Measurements from ENCODE around the gene ZNF618.

Gene ZNF618

DNA sequence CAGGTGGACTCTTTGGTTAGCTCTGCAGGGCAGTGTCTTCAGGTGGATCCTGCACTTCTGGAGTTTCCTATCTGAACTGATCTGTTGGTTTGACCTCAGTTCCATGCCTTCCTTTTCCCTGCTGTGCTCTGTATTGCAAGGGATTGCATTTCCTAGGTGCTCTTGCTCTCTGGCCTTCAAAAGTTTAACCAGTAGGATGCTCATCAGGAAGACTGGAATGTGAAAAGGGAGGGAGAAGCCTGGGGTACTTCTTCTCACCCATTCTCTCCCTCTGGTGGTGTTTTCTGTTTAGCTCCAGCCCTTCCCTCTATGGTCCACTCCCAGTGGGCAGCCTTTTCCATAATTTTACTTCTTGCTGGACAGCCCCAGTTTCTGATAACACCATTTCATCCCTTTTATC, 78.5 kb downstream of the ZNF618 start:
- peaks cover 19% of the 10 kb centered on the region for H4K20me1 ChIP-seq (ENCODE audit: insufficient read depth, low read length, poor library complexity, severe bottlenecking)
- TF ChIP-seq, protein P1, sequence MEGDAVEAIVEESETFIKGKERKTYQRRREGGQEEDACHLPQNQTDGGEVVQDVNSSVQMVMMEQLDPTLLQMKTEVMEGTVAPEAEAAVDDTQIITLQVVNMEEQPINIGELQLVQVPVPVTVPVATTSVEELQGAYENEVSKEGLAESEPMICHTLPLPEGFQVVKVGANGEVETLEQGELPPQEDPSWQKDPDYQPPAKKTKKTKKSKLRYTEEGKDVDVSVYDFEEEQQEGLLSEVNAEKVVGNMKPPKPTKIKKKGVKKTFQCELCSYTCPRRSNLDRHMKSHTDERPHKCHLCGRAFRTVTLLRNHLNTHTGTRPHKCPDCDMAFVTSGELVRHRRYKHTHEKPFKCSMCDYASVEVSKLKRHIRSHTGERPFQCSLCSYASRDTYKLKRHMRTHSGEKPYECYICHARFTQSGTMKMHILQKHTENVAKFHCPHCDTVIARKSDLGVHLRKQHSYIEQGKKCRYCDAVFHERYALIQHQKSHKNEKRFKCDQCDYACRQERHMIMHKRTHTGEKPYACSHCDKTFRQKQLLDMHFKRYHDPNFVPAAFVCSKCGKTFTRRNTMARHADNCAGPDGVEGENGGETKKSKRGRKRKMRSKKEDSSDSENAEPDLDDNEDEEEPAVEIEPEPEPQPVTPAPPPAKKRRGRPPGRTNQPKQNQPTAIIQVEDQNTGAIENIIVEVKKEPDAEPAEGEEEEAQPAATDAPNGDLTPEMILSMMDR (conservative IDR thresholded peaks at IDR 0.05; ENCODE audit: low read length), result no peak
- no peak for TF ChIP-seq EZH2phosphoT487 (IDR thresholded peaks at IDR 0.05; ENCODE audit: borderline replicate concordance)
- no peaks in the 10 kb centered on the region for H3K27me3 ChIP-seq (ENCODE audit: insufficient read depth, low read length, poor library complexity, severe bottlenecking)
- H3K4me3 ChIP-seq (ENCODE audit: low read length, poor library complexity, severe bottlenecking), result no peak overlapping the region
- no peak overlapping the region for H3K9ac ChIP-seq (ENCODE audit: low read depth, low read length, poor library complexity, severe bottlenecking)
- no peak overlapping the region for H3K4me2 ChIP-seq (ENCODE audit: low read depth, low read length, poor library complexity, severe bottlenecking)
- H3K79me2 ChIP-seq (ENCODE audit: insufficient read depth, low read length), result peaks cover 36% of the 10 kb centered on the region; the same call in 1 of the 2 replicates
- H3K9me3 ChIP-seq (ENCODE audit: insufficient read depth, low read depth, low read length), result no peaks in the 10 kb centered on the region
- peaks cover 8% of the 10 kb centered on the region for H3K4me1 ChIP-seq (ENCODE audit: insufficient read depth, low read length, poor library complexity, severe bottlenecking)
- H3K9me2 ChIP-seq (replicated peaks; ENCODE audit: low read depth, low read length), result no peaks in the 10 kb centered on the region
- no peaks in the 10 kb centered on the region for H3F3A ChIP-seq (ENCODE audit: low read depth)
- H2AFZ ChIP-seq (ENCODE audit: low read length), result no peak overlapping the region
- no peaks in the 10 kb centered on the region for H3K36me3 ChIP-seq (ENCODE audit: insufficient read depth, low read length)

DNA sequence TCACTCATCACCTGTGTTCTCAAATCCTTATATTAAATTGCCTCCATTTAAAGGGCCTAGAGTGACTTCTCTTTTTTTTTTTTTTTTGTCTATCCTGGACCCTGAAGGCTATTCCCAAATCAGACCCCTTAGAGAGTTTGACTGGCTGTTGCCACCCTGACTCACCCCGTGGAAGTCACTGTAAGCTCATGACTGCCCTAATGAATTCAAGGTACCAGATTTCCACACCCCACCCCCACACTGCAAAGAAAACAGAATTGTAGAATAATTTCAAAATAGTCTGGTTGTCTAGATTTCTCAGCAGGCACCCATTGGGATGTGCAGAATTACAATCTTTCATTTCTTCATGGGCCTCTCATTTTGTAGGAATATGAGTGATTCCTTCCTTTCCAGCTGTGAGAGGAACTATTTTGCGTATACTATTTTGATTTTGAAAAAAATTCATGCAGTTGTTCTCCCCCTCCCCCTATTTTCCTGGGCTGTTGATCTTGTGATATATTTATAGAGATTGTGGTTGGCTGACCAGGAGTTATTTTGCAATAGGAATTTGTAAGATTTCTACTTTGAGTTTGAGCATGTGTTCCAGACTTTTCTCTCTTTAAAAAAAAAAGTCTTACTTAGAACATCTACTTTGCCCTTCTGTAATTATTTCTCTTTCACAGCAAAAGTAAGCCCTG, 79.1 kb downstream of the ZNF618 start:
- Histone ChIP-seq H3K27me3 (ENCODE audit: insufficient read depth, low read length, poor library complexity, severe bottlenecking) (no peaks in the 10 kb centered on the region), H2AFZ (ENCODE audit: low read length) (no peak overlapping the region), H3K9ac (ENCODE audit: low read depth, low read length, poor library complexity, severe bottlenecking) (no peak overlapping the region), H3K9me2 (replicated peaks; ENCODE audit: low read depth, low read length) (no peaks in the 10 kb centered on the region), H3K79me2 (ENCODE audit: insufficient read depth, low read length) (peaks cover 33% of the 10 kb centered on the region; the same call in 1 of the 2 replicates), H3K4me3 (ENCODE audit: low read length, poor library complexity, severe bottlenecking) (no peak overlapping the region), H4K20me1 (ENCODE audit: insufficient read depth, low read length, poor library complexity, severe bottlenecking) (peaks cover 19% of the 10 kb centered on the region), H3K36me3 (ENCODE audit: insufficient read depth, low read length) (peaks cover under 1% of the 10 kb centered on the region; the same call in 1 of the 2 replicates), H3K9me3 (ENCODE audit: insufficient read depth, low read depth, low read length) (no peaks in the 10 kb centered on the region), H3K4me2 (ENCODE audit: low read depth, low read length, poor library complexity, severe bottlenecking) (no peak overlapping the region), H3F3A (ENCODE audit: low read depth) (no peaks in the 10 kb centered on the region), H3K4me1 (ENCODE audit: insufficient read depth, low read length, poor library complexity, severe bottlenecking) (peaks cover 8% of the 10 kb centered on the region)
- no peak for TF ChIP-seq EZH2phosphoT487 (IDR thresholded peaks at IDR 0.05; ENCODE audit: borderline replicate concordance)
- TF ChIP-seq, protein P1 (conservative IDR thresholded peaks at IDR 0.05; ENCODE audit: low read length), result no peak

DNA sequence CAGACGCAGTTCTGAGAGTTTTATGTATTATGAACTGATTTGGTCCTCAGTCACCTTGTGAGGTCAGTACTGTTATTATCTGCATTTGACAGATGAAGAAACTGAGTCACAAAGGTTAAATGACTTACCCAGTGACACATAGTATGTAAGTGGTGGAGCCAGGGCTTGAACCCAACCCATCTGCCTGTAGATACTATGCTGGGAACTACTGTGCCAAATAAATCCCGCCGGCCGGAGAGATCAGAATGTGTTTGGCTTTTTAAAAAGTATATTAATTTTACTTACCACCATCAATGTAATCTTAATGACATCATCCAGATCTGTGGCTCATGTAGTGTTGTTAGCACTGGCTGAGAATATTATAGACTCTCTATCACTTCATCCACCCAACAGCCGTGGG, 80.8 kb downstream of the ZNF618 start:
- H4K20me1 ChIP-seq (ENCODE audit: insufficient read depth, low read length, poor library complexity, severe bottlenecking), result peaks cover 19% of the 10 kb centered on the region
- H3K79me2 ChIP-seq (ENCODE audit: insufficient read depth, low read length), result peaks cover 24% of the 10 kb centered on the region; the same call in 1 of the 2 replicates
- H3K4me3 ChIP-seq (ENCODE audit: low read length, poor library complexity, severe bottlenecking), result no peak overlapping the region
- peaks cover 5% of the 10 kb centered on the region; the same call in 1 of the 2 replicates for H3K36me3 ChIP-seq (ENCODE audit: insufficient read depth, low read length)
- H3K4me2 ChIP-seq (ENCODE audit: low read depth, low read length, poor library complexity, severe bottlenecking), result no peak overlapping the region
- no peak for TF ChIP-seq EZH2phosphoT487 (IDR thresholded peaks at IDR 0.05; ENCODE audit: borderline replicate concordance)
- TF ChIP-seq, protein P1 (conservative IDR thresholded peaks at IDR 0.05; ENCODE audit: low read length), result no peak
- H3K4me1 ChIP-seq (ENCODE audit: insufficient read depth, low read length, poor library complexity, severe bottlenecking), result peaks cover 8% of the 10 kb centered on the region
- no peaks in the 10 kb centered on the region for H3K9me3 ChIP-seq (ENCODE audit: insufficient read depth, low read depth, low read length)
- H3K9me2 ChIP-seq (replicated peaks; ENCODE audit: low read depth, low read length), result no peaks in the 10 kb centered on the region
- no peaks in the 10 kb centered on the region for H3K27me3 ChIP-seq (ENCODE audit: insufficient read depth, low read length, poor library complexity, severe bottlenecking)
- no peak overlapping the region for H3K9ac ChIP-seq (ENCODE audit: low read depth, low read length, poor library complexity, severe bottlenecking)
- no peaks in the 10 kb centered on the region for H3F3A ChIP-seq (ENCODE audit: low read depth)
- no peak overlapping the region for H2AFZ ChIP-seq (ENCODE audit: low read length)
